Measurements from ENCODE around the gene MAEL.
"Not testable (repeated sequence)": the region's sequence is repeated elsewhere in the genome, so short reads cannot be mapped to it uniquely, and the experiment has no call there.

MAEL gene

DNA sequence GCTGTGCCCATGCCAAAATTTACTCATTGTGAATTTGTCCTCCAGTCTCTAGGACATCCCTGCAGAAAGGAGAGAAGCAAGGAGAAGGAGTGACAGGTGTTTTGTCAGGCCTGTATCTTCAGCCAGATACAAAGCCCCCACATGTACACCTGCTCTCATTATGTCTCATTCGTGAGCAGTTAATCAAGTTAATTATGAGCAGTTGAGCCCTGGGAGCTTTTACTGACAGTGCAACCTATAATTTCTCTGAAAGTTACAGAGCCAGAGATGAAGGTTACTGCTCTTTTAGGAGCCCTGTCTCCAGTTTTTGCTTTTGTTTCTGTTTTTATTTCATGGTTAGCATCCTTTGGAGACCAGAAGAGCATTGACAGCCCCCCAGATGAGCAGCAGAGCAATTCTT, 8.7 kb upstream of the MAEL start:
- DNase-seq: no peak

DNA sequence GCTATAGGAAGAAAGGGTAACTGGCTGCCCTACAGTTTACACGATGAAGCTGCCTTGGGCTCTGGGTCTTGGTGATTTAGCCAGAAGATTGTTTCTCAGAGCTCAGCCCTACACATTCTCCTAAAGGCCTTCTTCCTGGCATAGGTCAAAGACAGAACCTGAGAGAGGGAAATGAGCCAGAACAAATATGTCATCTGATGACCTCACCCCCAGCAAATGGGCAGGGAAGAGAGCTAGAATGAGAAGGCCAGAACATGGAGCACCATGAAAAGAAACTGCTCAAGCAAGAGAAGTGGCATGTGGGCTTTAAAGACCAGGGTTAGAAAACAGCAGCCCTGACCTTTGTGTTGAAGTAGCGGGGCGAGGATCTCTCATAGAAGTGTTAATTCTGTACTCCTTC, 8.3 kb upstream of the MAEL start:
- no peak for DNase-seq

DNA sequence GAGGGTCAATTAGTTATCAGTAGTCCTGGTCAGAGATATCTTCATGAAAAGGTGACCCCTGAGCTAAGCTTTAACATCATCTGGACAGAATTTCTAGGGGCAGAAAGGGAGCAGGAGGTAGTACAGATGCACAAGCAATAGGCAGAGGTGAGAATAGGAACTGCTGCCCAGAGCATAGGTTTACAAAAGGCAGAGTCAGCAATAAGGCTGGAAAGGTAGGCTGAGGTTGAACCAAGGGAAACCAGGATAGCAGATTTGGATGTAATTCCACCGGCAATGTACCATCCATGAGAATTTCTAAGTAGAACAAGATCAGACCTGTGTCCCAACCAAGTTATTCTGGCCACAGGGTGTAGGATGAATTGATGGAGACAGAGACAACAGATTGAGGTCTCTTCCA, 7.5 kb upstream of the MAEL start:
- DNase-seq: no peak

DNA sequence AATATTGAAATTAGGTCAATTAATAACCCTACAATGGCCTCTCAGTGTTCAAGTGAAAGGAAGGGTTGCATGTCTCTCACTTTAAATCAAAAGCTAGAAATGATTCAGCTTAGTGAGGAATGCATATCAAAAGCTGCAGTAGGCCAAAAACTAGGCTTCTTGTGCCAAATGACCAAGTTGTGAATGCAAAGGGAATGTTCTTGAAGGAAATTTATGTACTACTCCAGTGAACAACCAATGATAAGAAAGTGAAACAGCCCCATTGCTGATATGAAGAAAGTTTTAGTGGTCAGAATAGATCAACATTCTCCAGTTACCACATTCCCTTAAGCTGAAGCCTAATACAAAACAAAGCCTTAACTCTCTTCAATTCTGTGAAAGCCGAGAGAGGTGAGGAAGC, 10.0 kb downstream of the MAEL start:
- DNase-seq: no peak

DNA sequence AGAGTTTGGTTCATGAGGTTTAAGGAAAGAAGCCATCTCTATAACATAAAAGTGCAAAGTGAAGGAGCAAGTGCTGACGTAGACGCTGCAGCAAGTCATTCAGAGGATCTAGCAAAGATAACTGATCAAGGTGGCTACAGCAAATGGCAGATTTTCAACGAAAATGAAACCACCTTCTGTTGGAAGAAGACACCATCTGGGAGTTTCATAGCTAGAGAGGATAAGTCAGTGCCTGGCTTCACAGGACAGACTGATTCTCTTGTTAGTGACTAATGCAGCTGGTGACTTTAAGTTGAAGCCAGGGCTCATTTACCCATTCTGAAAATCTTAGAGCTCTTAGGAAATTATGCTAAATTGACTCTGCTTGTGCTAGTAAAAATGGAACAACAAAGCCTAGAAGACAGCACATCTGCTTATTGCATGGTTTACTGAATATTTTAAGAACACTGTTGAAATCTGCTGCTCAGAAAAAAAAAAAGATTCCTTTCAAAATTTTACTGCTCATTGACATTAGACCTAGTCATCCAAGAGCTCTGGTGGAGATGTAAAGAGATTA, 10.5 kb downstream of the MAEL start:
- no peak for DNase-seq

DNA sequence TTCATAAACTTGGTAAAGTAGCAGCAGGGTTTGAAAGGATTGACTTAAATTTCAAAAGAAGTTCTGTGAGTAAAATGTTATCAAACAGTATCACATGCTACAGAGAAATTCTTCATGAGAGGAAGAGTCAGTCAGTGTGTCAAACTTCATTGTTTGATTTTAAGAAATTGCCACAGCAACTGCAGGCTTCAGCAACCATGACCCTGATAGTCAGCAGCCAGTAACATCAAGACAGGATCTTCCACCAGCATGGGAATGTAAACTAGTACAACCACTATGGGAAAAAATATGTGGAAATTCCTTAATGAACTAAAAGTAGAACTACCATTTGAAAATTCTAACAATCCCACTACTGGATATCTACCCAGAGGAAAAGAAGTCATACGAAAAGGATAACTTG, 11.5 kb downstream of the MAEL start:
- no peak for DNase-seq

DNA sequence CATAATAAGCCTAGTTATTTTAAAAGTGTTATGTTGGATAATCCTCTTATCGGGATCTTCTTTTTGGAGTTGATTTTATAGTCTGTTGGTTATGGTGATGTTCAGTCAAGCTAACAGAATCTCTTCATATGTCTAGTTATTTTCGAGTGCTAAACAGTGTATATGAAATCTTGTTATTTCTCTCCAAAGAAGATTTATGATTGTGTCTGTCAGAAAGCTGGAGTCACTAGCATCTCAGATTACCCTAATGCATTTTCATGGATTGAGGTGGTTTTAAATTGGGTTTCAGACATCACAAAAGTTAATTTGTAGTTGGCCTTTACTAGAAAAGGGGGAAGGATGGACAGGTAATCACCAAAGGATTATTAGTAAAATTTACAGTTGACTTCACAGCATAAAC, 13.3 kb downstream of the MAEL start:
- no peak for DNase-seq

DNA sequence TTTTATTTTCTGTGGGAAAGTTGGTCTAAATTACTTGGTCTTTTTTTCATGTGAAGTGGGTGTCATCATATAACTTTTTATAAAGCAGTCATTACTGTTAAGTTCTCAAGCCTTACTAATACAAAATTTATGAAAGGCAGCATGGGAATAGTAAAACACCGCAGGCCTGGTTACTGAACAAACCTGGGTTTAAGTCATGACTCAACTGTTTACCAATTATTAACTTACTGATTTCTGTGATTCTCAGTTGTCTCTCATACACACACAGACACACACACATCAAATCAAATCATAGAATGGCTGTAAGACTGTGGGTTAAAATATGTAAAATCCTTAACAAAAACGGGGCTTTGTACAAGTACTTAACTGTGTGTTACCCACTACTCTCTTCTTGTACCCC, 14.6 kb downstream of the MAEL start:
- no peak for DNase-seq

DNA sequence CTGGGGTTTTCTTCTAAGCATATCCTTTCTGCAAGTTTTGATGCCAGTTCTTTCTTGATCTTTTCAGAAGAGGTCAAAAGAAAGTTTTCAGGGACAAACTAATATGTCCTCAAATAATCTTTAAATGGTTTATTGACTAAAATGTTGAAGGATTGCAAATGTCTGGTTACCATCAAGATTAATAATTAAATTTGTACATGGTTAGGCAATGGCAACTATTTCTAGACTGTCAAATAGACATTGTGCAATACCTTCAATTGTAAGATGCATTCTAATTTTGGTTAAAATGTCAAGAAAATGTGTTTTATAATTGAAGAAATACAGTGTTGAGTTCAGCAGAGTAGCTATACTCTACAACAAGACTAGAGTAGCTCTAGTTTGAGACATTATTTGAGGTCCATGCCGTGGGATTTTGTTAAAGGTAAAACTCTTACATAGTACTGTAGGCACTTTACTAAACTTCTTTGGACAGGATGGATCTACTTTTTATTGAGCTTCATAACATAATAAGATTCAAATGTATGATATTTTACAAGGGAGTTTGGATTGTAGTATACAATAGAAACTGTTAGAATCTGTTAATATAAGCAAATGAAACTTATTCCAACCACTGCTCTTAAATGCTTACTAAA, 22.6 kb downstream of the MAEL start:
- no peak for DNase-seq

DNA sequence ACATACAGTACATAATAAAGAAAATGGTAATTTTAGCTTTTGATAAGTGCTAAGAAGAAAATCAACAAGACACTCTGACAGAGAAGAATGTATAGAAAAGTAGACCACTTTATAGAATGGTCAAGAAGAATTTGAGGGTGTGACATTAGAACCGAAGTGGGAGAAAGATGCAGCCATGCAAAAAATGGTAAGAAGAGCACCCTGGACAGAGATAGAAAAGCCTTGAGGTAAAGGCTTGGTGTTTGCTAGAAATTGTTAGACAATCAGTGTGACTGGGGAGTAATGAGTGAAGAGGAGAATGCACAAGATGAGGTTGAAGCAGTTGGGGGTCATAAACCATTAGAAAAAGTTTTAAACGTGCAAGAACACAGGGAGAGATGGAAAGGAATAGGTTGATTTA, 23.5 kb downstream of the MAEL start:
- no peak for DNase-seq

DNA sequence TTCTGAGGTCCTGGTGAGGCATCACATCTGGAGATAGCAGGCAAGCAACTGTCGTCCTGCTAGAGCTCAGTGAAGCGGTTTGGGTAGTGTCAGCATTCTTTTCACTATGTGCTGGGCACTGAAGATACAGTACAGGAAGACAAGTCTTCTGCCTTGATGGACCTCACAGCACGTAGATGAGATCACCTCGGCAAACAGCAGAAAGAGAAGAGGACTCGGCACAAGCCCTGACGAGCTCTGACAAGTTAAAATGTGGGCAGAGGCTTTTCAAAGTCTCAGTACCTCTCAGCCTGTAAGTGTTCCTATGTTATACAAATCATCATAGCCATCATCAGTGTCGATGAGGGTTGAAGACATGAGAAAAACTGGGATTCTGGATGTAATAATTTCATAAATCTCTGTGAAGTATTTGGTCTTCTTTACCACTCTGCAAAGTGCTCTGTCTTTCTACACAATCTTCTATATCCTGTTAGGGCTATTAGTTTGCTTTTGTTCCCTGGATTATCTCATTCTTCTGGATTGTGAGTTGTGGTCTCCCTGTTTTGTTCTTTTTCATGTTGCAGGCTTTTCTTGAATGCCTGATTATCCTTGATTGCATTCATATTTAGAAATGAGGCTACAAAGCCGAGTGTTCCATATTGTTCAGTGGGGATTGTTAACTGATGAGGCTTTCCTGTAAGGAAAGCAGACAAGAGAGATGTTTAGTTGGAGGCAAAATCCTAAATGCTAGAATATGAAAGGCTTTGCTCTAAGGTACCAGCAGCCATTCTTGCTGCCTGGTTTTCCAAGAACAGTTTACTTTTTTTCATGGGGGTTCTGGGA, 24.2 kb downstream of the MAEL start:
- DNase-seq: no peak

DNA sequence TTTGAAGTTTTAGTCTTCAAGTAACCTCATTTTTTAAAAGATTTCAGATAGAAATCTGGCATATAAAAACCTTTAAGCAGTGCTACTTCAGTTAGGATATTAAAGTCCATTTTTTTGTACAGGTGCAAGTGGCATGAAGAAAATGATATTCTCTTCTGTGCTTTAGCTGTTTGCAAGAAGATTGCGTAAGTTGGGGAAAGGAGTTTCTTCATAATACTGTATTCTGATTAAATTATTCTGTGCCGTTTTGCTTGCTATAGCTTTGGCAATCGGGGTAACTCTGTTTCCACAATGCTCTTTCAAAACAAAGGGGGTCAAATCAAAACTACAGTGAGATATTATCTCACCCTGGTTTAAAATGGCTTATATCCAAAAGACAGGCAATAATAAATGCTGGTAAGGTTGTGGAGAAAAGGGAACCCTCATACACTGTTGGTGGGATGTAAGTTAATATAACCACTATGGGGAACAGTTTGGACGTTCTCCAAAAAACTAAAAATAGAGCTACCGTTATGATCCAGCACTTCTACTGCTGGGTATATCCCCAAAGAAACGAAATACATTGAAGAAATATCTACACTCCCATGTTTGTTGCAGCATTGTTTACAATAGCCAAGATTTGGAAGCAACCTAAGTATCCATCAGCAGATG, 27.1 kb downstream of the MAEL start:
- DNase-seq: no peak

DNA sequence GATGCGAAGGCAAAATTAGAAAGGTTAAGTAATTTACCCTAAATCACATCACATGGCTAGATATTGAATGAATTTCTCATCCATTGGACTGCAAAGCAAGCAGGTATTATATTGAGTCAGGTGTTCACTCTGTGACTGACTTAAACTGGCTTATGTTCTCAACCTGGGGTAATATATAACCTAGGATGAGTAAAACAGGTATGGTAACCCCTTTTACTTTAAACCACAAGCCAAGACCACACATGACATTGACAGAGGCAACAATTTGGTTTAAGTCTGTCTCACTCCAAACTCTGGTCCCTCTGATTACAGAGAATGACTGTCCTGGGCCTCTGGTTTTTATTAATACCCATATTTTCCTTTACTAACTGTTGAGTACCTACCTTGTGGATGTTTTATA, 33.3 kb downstream of the MAEL start:
- no peak for DNase-seq

DNA sequence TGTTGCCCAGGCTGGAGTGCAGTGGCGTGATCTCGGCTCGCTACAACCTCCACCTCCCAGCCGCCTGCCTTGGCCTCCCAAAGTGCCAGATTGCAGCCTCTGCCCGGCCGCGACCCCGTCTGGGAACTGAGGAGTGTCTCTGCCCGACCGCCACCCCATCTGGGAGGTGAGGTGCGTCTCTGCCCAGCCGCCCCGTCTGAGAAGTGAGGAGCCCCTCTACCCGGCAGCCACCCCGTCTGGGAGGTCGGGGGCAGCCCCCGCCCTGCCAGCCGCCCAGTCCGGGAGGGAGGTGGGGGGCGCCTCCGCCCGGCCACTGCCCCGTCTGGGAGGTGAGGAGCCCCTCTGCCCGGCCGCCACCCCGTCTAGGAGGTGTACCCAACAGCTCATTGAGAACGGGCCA, 40.5 kb downstream of the MAEL start:
- DNase-seq: not testable (repeated sequence)

DNA sequence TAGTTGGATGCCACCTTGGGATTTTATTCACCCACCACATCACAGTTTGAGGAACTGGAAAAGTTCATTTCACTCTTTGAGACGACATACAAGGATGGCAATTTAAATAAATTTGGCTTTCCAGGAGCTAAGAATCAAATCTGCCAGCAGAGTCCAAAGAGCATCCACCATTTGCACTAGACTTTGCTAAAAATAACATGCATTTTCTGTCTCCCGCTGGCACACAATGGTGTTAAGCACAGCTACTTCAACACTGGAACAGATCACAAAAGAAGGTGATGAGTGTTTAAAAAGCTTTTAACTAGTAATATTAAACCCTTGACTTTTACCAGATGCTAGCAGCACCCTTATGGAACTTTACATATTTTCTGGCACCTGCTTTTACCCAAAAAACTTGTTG, 44.6 kb downstream of the MAEL start:
- no peak for DNase-seq

DNA sequence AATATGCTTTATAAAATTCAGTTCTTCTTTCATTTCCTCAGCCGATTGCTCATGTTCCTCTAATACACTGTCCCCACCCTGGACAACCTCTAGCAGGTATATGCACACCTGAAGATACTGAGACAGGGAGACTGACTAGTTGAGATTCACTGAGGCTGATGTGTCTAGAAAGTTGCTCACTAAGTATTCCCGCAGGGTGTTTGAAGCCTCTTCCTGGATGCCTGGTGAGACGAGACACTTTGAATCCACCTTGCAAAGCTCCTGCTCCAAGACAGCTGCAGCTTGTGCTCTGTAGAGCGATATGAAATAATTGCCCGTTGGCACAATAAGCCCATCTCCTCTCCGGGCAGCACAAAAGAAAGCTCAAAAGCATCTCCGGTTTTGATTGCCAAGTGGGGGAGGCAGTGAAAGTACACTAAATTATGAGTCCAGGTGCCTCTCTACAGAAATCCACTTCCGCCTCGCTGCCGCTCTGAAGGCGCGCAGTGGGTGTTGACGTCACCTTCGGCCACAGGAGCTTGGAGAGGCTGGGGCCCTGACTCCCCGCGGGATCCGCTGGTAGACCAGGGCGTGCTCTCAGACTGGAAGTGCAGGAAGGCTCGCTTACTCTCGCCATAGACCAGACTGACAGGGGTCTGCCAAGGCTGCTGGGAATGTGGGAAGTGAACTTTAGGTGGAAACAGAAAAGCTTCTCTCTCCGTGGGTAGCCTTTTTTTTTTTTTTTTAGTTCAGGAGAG, 54.8 kb downstream of the MAEL start:
- DNase-seq: peak; percentile 62

DNA sequence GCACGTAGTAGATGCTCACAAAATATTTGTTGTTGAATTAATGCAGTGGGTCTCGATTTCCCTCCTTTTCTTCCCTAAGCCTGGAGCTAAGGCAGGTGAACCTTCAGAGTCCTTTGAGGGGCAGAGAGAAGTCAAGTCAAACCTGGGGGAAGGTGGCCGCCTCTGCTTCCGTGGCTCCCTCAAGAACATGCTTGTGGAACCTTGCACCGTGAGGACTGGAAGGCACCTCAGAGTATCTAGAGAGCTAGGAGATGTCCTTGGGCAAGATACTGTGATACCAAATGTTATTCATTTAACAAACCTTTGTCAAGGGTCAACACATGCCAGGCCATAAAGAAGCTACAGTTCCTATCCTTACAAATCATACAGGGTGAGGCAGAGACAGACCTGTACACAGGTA, 62.8 kb downstream of the MAEL start:
- DNase-seq: no peak

DNA sequence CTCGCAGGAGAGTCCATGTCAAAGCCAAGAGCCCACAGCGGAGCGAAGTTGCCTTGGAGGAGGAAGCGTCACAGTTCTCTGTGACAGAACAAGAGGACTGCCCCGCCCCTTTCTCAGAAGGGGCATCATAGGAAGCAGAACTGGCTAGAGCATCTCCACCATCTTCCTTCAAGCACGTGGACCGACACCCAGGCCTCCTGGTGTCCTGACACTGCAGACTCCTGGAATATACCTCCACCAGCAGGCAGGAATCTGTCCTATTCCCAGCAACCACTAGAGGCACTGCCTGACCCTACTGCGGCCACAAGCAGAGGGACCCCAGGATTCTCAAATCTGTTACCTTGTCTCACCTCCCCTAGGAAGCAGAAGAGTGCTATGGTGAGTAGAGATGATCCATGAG, 63.3 kb downstream of the MAEL start:
- peak; percentile 78 for DNase-seq

DNA sequence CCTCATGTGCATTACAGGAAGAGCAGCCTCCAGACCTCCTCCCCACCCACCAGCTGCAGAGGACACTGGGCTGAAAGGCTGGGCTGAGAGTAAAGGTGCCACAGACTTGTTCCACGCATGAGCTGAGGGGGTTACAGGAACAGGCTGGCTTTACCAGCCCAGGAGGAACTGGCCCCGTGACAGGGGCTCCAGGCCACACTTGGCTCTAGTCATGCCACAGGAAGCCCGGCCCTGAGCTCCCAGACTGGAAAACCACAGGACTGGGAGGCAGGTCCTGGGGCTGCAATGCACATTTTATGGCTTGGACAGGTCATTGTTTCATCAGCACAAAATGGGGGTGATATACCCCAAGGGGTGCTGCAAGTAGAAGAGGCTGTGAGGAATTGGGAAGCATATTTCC, 65.5 kb downstream of the MAEL start:
- DNase-seq: no peak

DNA sequence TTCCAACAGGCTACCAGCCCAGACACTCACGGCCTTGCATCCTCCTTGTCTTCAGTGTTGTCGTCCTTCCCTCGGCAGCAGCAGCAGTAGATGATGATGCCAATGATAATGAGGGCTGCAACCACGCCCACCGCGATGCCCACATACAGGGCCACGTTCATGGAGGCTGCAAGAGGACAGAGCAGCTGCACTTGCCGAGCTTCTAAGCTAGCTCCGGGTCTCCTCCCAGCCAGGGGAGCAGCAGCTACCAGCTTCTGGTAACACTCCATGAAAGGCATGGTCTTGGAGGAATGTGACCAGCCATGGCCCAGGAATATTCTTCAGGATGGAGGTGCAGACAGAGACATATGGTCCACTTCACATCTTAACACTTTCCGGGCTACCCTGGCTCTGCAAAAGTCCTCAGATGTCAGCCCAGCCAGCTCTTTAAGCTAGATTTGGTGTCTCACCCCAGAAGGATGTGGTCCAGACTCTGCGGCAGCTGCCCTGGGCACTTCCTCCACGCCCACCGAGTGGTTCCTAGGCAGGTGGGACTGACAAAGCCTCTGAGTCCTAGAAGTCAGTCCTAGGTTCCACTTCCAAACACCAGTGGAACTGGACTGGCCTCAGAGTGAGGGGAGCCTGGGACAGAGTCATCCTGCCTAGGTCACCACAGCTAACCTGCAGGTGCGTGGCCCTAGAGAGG, 66.0 kb downstream of the MAEL start:
- DNase-seq: peak; percentile 47

DNA sequence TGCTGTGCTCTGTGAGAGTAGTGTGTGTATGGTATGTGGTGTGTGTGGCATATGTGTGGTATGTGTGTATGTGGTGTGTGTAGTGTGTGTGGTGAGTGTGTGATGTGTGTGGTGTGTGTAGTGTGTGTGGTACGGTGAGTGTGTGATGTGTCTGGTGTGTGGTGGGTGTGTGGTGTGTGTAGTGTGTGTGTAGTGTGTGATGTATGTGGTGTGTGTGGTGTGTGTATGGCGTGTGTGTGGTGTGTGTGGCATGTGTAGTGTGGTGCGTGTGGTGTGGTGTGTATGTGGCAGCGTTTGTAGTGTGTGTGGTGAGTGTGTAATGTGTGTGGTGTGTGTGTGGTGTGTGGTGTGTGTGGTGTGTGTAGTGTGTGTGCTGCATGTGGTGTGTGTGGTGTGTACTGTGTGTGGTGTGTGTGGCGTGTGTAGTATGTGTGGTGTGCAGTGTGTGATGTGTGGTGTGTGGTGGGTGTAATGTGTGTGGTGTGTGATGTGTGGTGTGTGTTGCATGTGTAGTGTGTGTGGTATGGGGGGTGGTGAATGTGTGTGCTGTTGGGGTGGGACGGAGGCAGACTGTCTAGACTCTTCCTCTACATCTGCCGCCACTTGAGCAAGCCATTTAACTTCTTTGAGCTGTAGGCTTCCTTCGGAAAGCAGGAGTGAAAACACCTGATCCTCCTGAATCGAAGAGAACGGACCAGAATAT, 67.6 kb downstream of the MAEL start:
- peak; percentile 42 for DNase-seq

DNA sequence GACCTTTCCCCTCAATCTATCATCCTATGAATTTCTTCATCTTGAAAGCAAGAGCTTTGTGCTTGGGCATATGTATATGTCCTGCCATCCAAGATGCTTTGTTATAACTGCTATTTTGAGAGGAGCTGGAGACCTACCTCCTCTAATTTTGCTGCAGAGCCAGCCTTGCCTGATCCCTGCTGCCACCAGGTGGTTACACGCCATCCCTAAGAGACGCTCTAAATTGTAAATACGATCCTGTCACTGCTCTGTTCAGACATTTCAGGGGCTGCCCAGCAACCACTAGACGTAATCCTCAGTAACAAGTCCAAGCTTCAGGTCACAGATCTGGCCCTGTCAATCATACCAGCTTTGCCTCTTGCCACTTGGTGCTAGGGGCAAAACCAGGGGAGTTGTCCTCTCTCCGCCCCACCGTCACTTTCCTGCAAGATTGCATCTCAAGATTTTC, 68.2 kb downstream of the MAEL start:
- peak; percentile 79 for DNase-seq
